B cell (primary cell): ENCODE data around the gene STK4. TPM values are rescaled to one million over a fixed set of nuclear protein-coding genes. Genes with fewer than 3 reads are reported as not detected.

Experiments
- ATAC-seq: fragments of 200-7000 bp; cut with Tn5 transposase; one replicate; pipeline ENCODE4 v1.10.0; 2021; ENCODE audit warnings: low read depth, mild to moderate bottlenecking, moderate number of reproducible peaks, moderate library complexity
- CTCF ChIA-PET: fragments of 350-600 bp; sonication (Branson Sonifier 250); formaldehyde crosslinking; loops from one replicate; lab custom pipeline; 2021; ENCODE audit warnings: antibody characterized with exemption, inconsistent platforms; lab: Charles Lee
- POLR2A ChIA-PET: fragments of 350-600 bp; sonication (Branson Sonifier 250); formaldehyde crosslinking; loops from one replicate; lab custom pipeline; 2021; ENCODE audit warnings: antibody characterized with exemption; lab: Charles Lee
- DNase-seq: peaks from one replicate; pipeline ENCODE4 v3.0.0; 2013
- H2AFZ ChIP-seq: 2 replicates; pipeline ENCODE4 v1.6.1; 2012; ENCODE audit warnings: mild to moderate bottlenecking, low read depth, low read length; ENCODE audit not compliant: insufficient read depth, poor library complexity, severe bottlenecking
- H3K27ac ChIP-seq, 2 donors: 1 replicate in 1 of 2; 2 replicates in 1 of 2; pipeline ENCODE4 v1.5.1; 2012 to 2013; ENCODE audit warnings: low read length in 2 of 2, mild to moderate bottlenecking in 2 of 2, moderate library complexity in 1 of 2
- H3K27me3 ChIP-seq, 4 experiments: fragments of 200-600 bp in 1 of 4; sonication (generic) in 1 of 4; replicated peaks in 1 of 4; 1 replicate in 2 of 4; 2 replicates in 2 of 4; pipeline versions ENCODE4 v1.6.1 to v1.7.0; 2013 to 2016; ENCODE audit warnings: low read length in 3 of 4, mild to moderate bottlenecking in 2 of 4, mixed read lengths in 1 of 4, moderate library complexity in 1 of 4; ENCODE audit not compliant: insufficient read depth in 4 of 4, control insufficient read depth in 3 of 4; ENCODE audit errors: control extremely low read depth in 1 of 4
- H3K36me3 ChIP-seq, 2 experiments: replicated peaks in 1 of 2; 1 replicate in 1 of 2; 2 replicates in 1 of 2; pipeline versions ENCODE4 v1.6.1 to v1.7.1; 2013; ENCODE audit warnings: low read length in 1 of 2; ENCODE audit not compliant: insufficient read depth in 2 of 2, control insufficient read depth in 1 of 2; ENCODE audit errors: control extremely low read depth in 1 of 2, extremely low read depth in 1 of 2
- H3K4me1 ChIP-seq, 2 donors: fragments of 200-600 bp in 1 of 2; sonication (generic) in 1 of 2; 1 replicate in 1 of 2; 2 replicates in 1 of 2; pipeline versions ENCODE4 v1.5.1 to v1.6.1; 2013 to 2017; ENCODE audit warnings: low read length in 2 of 2; ENCODE audit not compliant: control insufficient read depth in 2 of 2, insufficient read depth in 2 of 2
- H3K4me2 ChIP-seq: replicated peaks from 2 replicates; pipeline ENCODE3; 2012; ENCODE audit warnings: mild to moderate bottlenecking, low read depth, low read length; ENCODE audit not compliant: poor library complexity, severe bottlenecking
- H3K4me3 ChIP-seq, 5 experiments: fragments of 200-600 bp in 1 of 5; sonication (generic) in 1 of 5; 1 replicate in 3 of 5; 2 replicates in 2 of 5; pipeline versions ENCODE4 v1.5.1 to v1.7.0; 2011 to 2016; ENCODE audit warnings: low read length in 4 of 5, mild to moderate bottlenecking in 4 of 5, low read depth in 2 of 5, control low read depth in 1 of 5, moderate library complexity in 1 of 5; ENCODE audit not compliant: insufficient read depth in 1 of 5; ENCODE audit errors: control extremely low read depth in 1 of 5, extremely low read depth in 1 of 5
- H3K79me2 ChIP-seq: fragments of 200-600 bp; sonication (generic); one replicate; pipeline ENCODE4 v1.6.0; 2016; ENCODE audit warnings: low read length; ENCODE audit not compliant: control insufficient read depth, insufficient read depth
- H3K9ac ChIP-seq: fragments of 200-600 bp; sonication (generic); 2 replicates; pipeline ENCODE4 v1.6.1; 2017; ENCODE audit warnings: mild to moderate bottlenecking, low read length, moderate library complexity
- H3K9me3 ChIP-seq, 3 donors: one replicate each; pipeline versions ENCODE4 v1.6.1 to v1.7.1; 2013; ENCODE audit warnings: low read length in 2 of 3; ENCODE audit not compliant: control insufficient read depth in 2 of 3, insufficient read depth in 1 of 3; ENCODE audit errors: control extremely low read depth in 1 of 3
- H4K20me1 ChIP-seq: 2 replicates; pipeline ENCODE4 v1.6.0; 2012; ENCODE audit warnings: mild to moderate bottlenecking, low read length; ENCODE audit not compliant: insufficient read depth, control insufficient read depth, poor library complexity, severe bottlenecking
- H3K27ac Mint-ChIP-seq: one replicate; pipeline ENCODE4 v1.8.0; 2021; ENCODE audit warnings: mixed read lengths
- H3K27me3 Mint-ChIP-seq: one replicate; pipeline ENCODE4 v1.8.0; 2021; ENCODE audit warnings: mixed read lengths
- H3K4me1 Mint-ChIP-seq: one replicate; pipeline ENCODE4 v1.8.0; 2021; ENCODE audit warnings: mixed read lengths
- H3K4me3 Mint-ChIP-seq: one replicate; pipeline ENCODE4 v1.8.0; 2021; ENCODE audit warnings: mixed read lengths
- H3K9me3 Mint-ChIP-seq: one replicate; pipeline ENCODE4 v1.8.0; 2022; ENCODE audit warnings: mixed read lengths; ENCODE audit not compliant: insufficient read depth
- EZH2 ChIP-seq: IDR thresholded peaks from 2 replicates; pipeline ENCODE4 v1.6.1; 2012; ENCODE audit warnings: borderline replicate concordance, low read depth, mild to moderate bottlenecking, moderate library complexity, low read length; ENCODE audit not compliant: insufficient read depth, poor library complexity, severe bottlenecking
- WGBS: methylation state at CpG from one replicate; pipeline ENCODE4 v1.1.5; 2013; ENCODE audit warnings: missing lambda C conversion rate; ENCODE audit not compliant: insufficient coverage; 5-methylcytosine and 5-hydroxymethylcytosine counted together
- intact Hi-C: fragments of 100-400 bp; cut with micrococcal nuclease; formaldehyde crosslinking; loops from one replicate; pipeline ENCODE4 v1.10.0; 2022
- polyA plus RNA-seq: library from polyadenylated mRNA; depleted of rRNA; stranded (reverse); fragments of >200 nt; gene quantifications from 2 replicates; pipeline ENCODE4 v1.2.3, GENCODE V29; 2012
- total RNA-seq, 2 donors: library from RNA; stranded (reverse); fragments of 120-200 nt in 1 of 2; gene quantifications; 1 replicate in 1 of 2; 2 replicates in 1 of 2; pipeline versions ENCODE4 v1.2.3 to v1.2.4, GENCODE V29; 2013 to 2022
- TF ChIP-seq, protein P1 (sequence below): fragments of 200-600 bp; IDR thresholded peaks from one replicate; pipeline ENCODE4 v1.8.0; 2022; ENCODE audit warnings: antibody characterized with exemption, mild to moderate bottlenecking

The STK4 gene
- total and polyA plus RNA-seq, 2 donors (not counting 1 experiment from before 2014, with no cell fraction given), result 38.9 to 324 TPM

DNA sequence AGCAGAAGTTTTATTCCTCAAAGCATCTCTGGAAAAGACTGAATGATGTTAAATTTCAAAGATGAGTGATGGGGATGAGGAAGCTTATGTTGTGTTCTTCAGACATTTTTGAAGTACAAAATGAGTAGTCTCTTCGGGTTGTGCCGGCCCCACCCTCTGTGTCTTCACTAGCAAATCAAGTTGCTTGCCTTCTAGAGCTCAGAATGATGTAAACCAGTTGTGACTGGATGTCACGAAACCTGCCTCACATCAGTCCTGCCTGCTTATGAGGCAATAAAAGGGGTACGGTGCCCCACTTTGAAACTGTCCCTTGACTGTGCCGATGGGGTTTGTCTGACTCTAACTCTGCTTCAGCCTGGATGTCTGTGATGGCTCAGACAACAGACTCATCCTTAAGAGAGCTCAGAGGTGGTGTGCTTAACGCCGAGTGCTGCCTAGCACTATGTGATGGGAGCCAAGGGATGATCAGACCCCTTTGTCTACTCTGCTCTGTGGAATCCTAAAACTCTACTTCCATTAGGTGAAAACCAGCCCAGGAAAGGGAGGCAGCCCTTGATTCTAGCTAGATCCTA is 25.1 kb upstream of the STK4 start:
- Histone ChIP-seq H3K79me2 (no peaks in the 10 kb centered on the region), H3K9ac (no peak overlapping the region), H4K20me1 (peaks cover 5% of the 10 kb centered on the region), H3K4me3 (no peak overlapping the region), H3K9me3 (no peaks in the 10 kb centered on the region), H3K4me2 (no peak overlapping the region), H3K27ac (no peak overlapping the region), H3K36me3 (peaks cover 0 to 68% of the 10 kb centered on the region in 2 experiments), H3K27me3 (no peaks in the 10 kb centered on the region), H2AFZ (no peak overlapping the region), H3K4me1 (no peaks in the 10 kb centered on the region)
- no peaks in the 10 kb centered on the region for H3K27me3 Mint-ChIP-seq
- 95% methylated on average over 7 of the region's 7 CpGs for WGBS
- intact Hi-C loops, result no loop called here
- ChIA-PET CTCF (interaction anchor here (0.7 kb wide), 2 partner anchors 255 to 353 kb away, joined by 3 read pairs; no protein-coding TSS in a partner anchor), POLR2A (no interaction called here)
- TF ChIP-seq EZH2, result no peak
- TF ChIP-seq, protein P1, sequence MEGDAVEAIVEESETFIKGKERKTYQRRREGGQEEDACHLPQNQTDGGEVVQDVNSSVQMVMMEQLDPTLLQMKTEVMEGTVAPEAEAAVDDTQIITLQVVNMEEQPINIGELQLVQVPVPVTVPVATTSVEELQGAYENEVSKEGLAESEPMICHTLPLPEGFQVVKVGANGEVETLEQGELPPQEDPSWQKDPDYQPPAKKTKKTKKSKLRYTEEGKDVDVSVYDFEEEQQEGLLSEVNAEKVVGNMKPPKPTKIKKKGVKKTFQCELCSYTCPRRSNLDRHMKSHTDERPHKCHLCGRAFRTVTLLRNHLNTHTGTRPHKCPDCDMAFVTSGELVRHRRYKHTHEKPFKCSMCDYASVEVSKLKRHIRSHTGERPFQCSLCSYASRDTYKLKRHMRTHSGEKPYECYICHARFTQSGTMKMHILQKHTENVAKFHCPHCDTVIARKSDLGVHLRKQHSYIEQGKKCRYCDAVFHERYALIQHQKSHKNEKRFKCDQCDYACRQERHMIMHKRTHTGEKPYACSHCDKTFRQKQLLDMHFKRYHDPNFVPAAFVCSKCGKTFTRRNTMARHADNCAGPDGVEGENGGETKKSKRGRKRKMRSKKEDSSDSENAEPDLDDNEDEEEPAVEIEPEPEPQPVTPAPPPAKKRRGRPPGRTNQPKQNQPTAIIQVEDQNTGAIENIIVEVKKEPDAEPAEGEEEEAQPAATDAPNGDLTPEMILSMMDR, result no peak
- no peak overlapping the region for H3K4me3 Mint-ChIP-seq
- H3K9me3 Mint-ChIP-seq, result no peaks in the 10 kb centered on the region
- H3K4me1 Mint-ChIP-seq, result no peaks in the 10 kb centered on the region
- ATAC-seq (no peak), DNase-seq (no peak)
- H3K27ac Mint-ChIP-seq, result no peak overlapping the region

DNA sequence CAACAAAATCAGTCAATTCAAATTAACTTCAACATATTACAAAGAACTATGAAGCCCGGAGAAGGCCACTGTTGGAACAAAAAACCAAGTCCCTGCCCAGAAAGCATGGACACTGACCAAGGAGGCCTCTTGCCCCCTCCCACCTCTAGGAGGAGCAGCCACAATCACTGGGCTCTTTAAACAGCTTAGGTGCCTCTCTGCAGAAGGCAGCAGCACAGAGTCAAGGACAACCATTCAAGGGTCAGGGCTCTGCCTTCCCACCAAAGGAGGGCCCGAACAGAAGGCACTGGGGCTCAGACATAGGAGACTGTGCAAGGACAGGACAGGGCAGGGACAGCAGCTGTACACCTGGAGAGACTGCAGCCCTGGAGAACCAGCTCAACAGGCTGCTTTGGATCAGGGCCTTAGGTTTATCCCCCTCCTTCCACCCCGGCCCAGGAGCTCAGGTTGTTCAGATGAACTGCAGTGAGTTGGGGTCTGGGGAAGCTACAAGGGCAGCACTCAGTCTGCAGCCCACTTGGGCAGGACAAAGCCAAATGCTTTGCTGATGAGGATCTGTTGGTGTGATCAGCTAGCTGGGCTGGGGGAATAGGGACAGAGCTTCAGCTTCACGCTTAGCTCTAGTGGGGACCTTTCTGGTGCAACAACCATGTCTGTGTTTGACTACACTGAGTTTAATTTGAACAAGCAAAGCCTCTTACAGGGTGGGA is 23.9 kb upstream of the STK4 start:
- Histone ChIP-seq H3K9ac (no peak overlapping the region), H3K4me1 (no peaks in the 10 kb centered on the region), H3K79me2 (no peaks in the 10 kb centered on the region), H2AFZ (no peak overlapping the region), H4K20me1 (peaks cover 5% of the 10 kb centered on the region), H3K27me3 (no peaks in the 10 kb centered on the region), H3K27ac (no peak overlapping the region), H3K36me3 (peaks cover 0 to 69% of the 10 kb centered on the region in 2 experiments), H3K4me2 (no peak overlapping the region), H3K9me3 (no peaks in the 10 kb centered on the region), H3K4me3 (no peak overlapping the region)
- H3K4me3 Mint-ChIP-seq, result no peak overlapping the region
- no peak for ATAC-seq
- WGBS, result 99% methylated on average over 3 of the region's 4 CpGs
- intact Hi-C loops, result no loop called here
- no peak overlapping the region for H3K27ac Mint-ChIP-seq
- ChIA-PET CTCF (interaction anchor here (0.5 to 2.2 kb wide), 3 partner anchors 24 to 431 kb away, joined by 3 to 5 read pairs (median 4); partner anchors contain the start of gene STK4), POLR2A (no interaction called here)
- H3K27me3 Mint-ChIP-seq, result no peaks in the 10 kb centered on the region
- H3K4me1 Mint-ChIP-seq, result no peaks in the 10 kb centered on the region
- H3K9me3 Mint-ChIP-seq, result no peaks in the 10 kb centered on the region
- TF ChIP-seq, protein P1, result no peak
- TF ChIP-seq EZH2, result no peak
- no peak for DNase-seq
